ENCODE measurements around the gene ABHD17A. TPM values are rescaled to one million over a fixed set of nuclear protein-coding genes. Genes with fewer than 3 reads are reported as not detected.

The ABHD17A gene
- total RNA-seq, 2 experiments from 2014 or later = 180 TPM

DNA sequence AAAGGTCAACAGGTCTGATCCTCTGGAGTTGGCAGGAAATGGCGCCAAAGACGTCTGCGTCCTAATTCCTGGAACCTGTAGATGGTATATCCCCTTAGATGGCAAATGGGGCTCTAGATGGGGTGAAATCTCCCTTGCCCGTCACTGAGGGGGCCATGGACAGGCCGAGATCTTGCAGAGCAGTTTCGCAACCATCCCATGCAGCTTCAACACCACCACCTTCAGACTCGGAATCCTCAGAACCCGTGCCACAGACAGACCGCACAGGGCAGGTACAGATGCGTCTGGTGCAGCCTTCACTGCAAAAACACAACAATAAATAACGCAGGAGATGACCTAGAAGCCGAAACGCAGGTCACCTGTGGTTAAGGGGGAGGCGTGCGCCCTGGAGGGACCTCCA is 54.7 kb downstream of the ABHD17A start:
- ChIA-PET CTCF (no interaction called here), POLR2A (no interaction called here)
- Mint-ChIP-seq H3K9me3 (no peaks in the 10 kb centered on the region), H3K4me1 (peaks cover 4% of the 10 kb centered on the region), H3K27ac (no peak overlapping the region), H3K4me3 (no peak overlapping the region), H3K27me3 (no peaks in the 10 kb centered on the region), H3K36me3 (ENCODE audit: low read depth) (peaks cover 8% of the 10 kb centered on the region)
- DNase-seq = no peak

DNA sequence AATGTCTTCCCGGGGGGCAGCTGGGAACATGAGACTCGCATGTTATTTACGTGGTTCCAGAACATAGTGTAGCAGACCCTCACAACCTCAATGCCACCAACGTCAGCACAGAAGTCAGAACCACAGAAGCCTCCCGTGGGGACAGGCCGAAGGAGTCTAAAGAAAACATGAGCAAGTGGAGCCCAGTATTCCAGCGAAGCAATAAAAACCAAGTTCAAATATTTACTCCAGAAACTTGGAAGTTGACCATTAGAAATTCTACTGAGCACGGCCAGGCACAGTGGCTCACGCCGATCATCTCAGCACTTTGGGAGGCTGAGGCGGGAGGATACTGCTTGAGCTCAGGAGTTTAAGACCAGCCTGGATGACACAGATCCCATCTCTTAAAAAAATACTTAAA is 55.3 kb downstream of the ABHD17A start:
- Mint-ChIP-seq H3K27me3 (no peaks in the 10 kb centered on the region), H3K4me1 (peaks cover 4% of the 10 kb centered on the region), H3K9me3 (no peaks in the 10 kb centered on the region), H3K4me3 (no peak overlapping the region), H3K36me3 (ENCODE audit: low read depth) (peaks cover 8% of the 10 kb centered on the region), H3K27ac (no peak overlapping the region)
- CTCF ChIA-PET = interaction anchor here (1.0 to 1.2 kb wide), 2 partner anchors 8 to 9 kb away, joined by 4 to 5 read pairs; no protein-coding TSS in a partner anchor
- DNase-seq = no peak
- POLR2A ChIA-PET = no interaction called here

DNA sequence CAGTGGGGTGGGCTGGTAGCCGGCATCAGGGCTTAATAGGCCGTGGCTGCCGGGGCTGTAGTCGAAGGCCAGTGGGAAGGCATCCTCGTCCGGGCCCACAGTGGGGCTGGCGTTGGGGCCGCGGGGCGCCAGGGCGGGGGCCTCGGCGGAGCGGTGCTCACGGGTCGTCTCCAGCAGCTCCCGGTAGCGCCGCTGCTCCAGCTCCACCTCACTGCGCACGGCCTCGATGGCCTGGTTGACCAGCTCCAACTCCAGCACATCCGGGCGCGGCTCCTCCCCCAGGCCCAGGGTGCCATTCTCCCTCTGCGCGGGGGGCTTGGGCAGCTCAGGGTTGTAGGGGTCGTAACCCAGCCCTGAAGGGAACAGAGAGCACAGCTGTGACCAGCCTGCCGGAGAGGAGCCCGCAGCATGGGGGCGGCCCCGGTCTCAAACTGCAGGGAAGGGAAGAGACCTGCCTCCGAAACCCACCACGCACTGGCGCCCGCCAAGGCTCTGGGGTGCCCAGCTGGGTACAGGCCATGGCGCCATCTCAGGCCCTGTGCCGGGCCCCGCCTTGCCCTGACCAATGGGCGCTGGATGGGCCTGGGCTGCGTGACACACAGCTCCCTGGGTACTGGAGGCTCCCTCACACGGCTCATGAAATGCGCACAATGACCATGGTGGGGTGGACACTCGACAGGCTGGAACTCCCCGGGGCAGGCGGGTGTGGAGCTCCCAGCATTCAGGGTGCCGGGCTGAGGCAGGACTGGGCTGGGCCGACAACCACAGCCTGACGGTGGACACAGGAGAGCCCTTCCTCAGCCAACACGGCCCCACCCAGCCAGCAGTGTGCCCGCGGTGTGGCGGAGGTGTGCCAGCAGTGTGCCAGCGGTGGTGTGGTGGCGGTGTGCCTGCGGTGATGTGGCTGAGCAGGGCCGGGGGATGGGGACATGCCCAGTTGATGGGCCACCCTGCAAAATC is 56.7 kb downstream of the ABHD17A start:
- ChIA-PET CTCF (interaction anchor here (0.7 to 2.8 kb wide), 3 partner anchors 9 to 21 kb away, joined by 3 to 17 read pairs (median 4); no protein-coding TSS in a partner anchor), POLR2A (no interaction called here)
- Mint-ChIP-seq H3K4me1 (peaks cover 4% of the 10 kb centered on the region), H3K4me3 (no peak overlapping the region), H3K9me3 (no peaks in the 10 kb centered on the region), H3K27ac (no peak overlapping the region), H3K27me3 (no peaks in the 10 kb centered on the region), H3K36me3 (ENCODE audit: low read depth) (peaks cover 11% of the 10 kb centered on the region)
- DNase-seq = no peak

DNA sequence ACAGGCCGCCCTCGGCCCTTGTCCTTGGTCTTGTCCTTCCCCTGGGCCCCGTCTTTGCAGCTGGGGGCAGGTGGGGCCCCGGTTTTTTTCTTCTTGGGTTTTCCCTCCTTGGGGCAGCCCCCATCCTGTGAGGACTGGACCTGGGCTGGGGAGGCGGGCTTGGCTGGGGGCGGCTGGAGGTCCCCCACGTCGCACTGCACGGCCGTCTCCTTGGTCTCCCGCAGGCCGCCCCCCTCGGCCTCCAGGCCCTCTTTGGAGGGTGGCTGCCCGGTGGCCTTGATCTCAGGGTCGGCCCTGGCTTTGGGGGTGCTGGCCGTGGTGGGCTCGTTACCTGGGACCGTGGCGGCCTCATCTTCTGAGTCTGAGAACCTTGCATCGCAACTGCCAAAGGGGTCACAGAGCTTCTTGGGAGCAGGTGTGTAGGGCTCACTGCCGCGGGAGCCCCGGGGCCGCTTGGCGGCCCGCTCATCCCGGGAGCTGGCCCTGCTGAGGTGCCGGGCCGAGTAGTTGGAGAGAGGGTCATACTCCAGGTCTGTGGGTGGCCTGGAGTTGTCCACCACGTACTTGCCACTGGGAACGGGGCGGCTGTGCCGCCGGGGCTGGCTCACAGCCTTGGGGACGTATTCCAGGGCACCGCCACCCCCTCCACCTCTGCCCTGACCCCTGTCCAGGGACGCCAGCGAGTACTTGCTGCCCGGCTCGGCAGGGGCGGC is 57.6 kb downstream of the ABHD17A start:
- ChIA-PET CTCF (interaction anchor here (1.1 to 2.8 kb wide), 3 partner anchors 10 to 13 kb away, joined by 4 to 31 read pairs (median 17); no protein-coding TSS in a partner anchor), POLR2A (no interaction called here)
- H3K27ac Mint-ChIP-seq = no peak overlapping the region
- no peak overlapping the region for H3K4me3 Mint-ChIP-seq
- H3K4me1 Mint-ChIP-seq = peaks cover 4% of the 10 kb centered on the region
- H3K36me3 Mint-ChIP-seq (ENCODE audit: low read depth) = peaks cover 11% of the 10 kb centered on the region
- DNase-seq = no peak
- no peaks in the 10 kb centered on the region for H3K27me3 Mint-ChIP-seq
- H3K9me3 Mint-ChIP-seq = no peaks in the 10 kb centered on the region

Other genes starting within 250 kb of the ABHD17A start
- gene TCF3, start 232.9 kb downstream of the ABHD17A start, total RNA-seq = 10 to 100 TPM; 84.5 to 85.9 TPM
- gene ONECUT3, start 132.0 kb downstream of the ABHD17A start, total RNA-seq = not detected
- 10 to 100 TPM; 22.2 to 28.8 TPM for gene ATP8B3, start 73.2 kb downstream of the ABHD17A start, total RNA-seq
- 10 to 100 TPM; 44.2 to 54.7 TPM for gene REXO1, start 37.0 kb downstream of the ABHD17A start, total RNA-seq
- 10 to 100 TPM; 24.0 to 25.5 TPM for gene KLF16, start 21.9 kb downstream of the ABHD17A start, total RNA-seq
- gene ADAT3, start 19.9 kb upstream of the ABHD17A start, total RNA-seq = 10 to 100 TPM; 10.6 to 13.3 TPM
- gene SCAMP4, start 19.9 kb upstream of the ABHD17A start, total RNA-seq = 10 to 100 TPM; 27.5 to 37.9 TPM
- gene CSNK1G2, start 55.7 kb upstream of the ABHD17A start, total RNA-seq = 100 to 1,000 TPM; 112 to 119 TPM
- 10 to 100 TPM; 61.3 to 66.3 TPM for gene BTBD2, start 130.2 kb upstream of the ABHD17A start, total RNA-seq
- 100 to 1,000 TPM; 198 to 228 TPM for gene MKNK2, start 165.7 kb upstream of the ABHD17A start, total RNA-seq
- 100 to 1,000 TPM; 217 to 239 TPM for gene MOB3A, start 210.8 kb upstream of the ABHD17A start, total RNA-seq
- 1 to 10 TPM; 7.5 to 9.9 TPM for gene IZUMO4, start 211.4 kb upstream of the ABHD17A start, total RNA-seq

All from activated CD4-positive, alpha-beta T cell treated with anti-CD3 and anti-CD28 coated beads, Interleukin-2, amount 10 ng/mL, durations not matched to agents 7 days and 5 days (primary cell).